GM18498 (cell line): Measurements from ENCODE around the gene SHC4.
"Not testable (repeated sequence)": the region's sequence is repeated elsewhere in the genome, so short reads cannot be mapped to it uniquely, and the experiment has no call there.

Experiments
- ATAC-seq: cut with Tn5 transposase; IDR thresholded peaks from one replicate; pipeline ENCODE4 v1.9.1; 2021; ENCODE audit warnings: mild to moderate bottlenecking, moderate library complexity; ENCODE audit not compliant: unreplicated experiment

Gene SHC4

DNA sequence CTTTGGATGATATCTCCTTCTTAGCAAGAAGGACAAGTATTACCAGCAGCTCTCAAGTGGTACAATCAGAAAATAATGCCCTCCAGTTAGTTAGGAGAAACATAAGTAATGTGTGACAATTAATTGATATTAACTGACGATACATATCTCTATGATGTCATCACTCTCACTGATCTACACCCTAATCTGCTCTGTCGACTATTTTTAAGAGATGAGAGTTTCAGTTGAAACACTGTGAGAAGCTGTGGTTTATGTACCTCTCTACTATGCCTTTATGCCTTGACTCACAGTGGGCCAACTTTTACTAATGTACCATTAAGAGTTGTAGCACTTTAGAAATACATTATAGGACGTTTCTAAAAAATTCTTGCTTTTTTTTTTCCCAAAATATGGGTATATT is 161.5 kb downstream of the SHC4 start:
- peak; percentile 80 for ATAC-seq

DNA sequence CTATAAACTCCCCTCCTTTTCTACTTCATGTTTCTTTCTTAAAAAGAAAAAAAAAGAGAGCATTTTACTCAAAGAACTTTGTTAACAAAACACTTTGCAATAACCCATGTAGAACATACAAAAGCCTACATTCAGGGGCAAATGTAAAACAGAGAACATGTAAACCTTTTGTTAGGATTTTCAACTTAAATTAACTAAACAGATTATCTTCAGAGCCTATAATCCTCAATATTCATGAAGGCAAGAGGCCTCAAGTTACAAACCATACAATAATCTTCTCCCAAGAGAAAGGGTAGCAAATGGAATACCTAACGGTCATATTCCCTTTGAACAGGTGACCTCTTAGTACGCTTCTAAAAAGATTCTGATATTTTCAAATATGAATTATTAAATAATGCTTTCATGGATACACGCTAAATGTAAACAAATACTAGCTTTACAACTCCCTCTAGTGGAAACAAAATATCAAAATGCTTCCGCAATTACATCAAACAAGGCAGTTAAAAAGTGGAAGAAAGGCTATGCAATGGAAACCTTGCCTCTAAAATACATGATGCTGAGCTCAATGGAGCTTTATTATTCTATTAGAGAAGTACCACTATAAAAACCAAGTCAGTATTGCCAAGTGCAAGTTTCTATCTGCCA is 162.8 kb downstream of the SHC4 start:
- no peak for ATAC-seq

DNA sequence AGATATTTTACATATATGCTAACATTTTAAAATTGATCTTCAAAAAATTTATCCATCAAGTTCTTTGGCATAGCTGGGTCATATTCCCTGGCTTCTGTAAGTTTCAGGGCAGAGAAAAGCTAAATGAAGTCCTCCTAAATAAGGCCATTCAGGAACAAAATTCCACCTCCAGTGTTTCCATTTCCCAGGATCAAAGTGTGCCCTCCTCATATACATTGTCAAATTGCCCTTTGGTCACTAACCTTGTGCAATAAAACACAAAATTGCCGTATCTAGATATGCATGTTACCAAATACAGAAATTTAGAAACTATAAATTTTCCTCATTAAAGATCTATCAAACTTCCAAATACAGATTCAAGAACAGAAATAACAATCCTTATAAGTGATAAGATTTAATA is 163.5 kb downstream of the SHC4 start:
- ATAC-seq = no peak

DNA sequence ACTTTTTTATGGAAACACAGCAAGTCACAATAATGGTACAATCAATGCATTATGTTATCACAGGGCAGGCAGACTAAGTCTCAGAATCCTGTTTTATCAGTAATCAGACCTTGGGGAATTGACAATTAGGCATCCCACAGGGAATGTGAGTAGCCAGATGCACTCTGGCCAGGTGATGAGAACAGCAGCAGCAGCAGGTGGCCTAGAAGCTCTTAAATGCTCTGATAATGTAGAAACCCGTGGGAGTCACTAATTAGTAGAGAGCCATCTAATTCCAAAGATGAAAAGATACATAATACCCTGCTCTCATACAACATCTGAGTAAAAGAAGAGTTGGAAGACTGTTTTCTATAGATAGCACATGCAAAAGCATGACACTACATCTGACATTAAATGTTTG is 165.4 kb downstream of the SHC4 start:
- ATAC-seq = no peak

DNA sequence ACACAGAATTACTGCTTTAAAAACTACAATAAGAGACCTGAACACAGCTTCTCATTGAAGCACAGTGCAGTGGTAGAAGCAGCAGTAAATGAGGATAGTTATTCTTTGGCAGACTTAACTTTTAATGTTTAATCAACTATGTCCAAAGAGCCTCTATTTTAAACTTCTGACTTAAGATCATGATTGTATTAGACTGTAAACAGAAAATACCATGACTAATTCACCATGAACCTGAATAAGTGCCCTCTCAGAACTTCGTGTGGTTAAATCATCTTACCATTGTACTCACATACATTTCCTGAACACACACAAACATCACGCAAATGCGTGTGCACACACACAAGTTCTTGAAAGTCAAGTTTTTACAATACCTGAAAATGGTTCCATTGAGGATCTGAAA is 166.8 kb downstream of the SHC4 start:
- peak; percentile 36 for ATAC-seq

DNA sequence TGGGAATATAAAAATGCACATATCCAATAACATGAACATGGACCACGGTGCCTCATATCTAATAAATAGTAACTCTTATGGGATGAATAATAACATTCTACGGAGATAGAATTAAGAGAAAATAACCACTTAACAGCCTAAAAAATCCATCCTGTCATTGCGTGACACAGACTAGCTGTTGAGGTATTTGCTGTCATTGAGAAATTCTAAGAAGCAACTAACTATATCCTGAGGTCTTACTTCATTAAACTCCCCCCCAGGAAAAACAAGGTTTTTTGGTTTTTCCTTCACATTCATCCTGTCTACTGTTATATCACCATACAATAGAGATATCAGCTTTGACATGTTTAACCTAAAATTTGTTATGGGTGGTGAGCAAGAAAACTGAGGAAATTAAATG is 167.2 kb downstream of the SHC4 start:
- ATAC-seq = no peak

DNA sequence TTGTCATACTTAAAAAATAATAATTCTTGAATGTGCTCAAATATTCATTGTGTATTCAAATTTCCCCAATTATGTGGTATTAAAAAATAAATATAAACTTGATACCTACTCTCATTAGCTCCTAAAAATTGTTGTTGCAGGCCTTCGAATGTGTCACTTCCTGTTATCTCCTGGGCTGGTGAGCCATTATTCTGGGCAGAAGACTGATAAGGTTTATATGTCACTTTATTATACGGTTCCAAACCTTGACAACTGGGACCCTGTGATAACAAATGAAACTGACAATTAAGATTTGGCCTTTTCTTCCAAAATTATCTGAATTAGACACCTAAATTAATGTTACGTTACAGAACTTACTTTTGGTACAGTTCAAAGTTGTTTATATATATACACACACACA is 167.8 kb downstream of the SHC4 start:
- no peak for ATAC-seq

DNA sequence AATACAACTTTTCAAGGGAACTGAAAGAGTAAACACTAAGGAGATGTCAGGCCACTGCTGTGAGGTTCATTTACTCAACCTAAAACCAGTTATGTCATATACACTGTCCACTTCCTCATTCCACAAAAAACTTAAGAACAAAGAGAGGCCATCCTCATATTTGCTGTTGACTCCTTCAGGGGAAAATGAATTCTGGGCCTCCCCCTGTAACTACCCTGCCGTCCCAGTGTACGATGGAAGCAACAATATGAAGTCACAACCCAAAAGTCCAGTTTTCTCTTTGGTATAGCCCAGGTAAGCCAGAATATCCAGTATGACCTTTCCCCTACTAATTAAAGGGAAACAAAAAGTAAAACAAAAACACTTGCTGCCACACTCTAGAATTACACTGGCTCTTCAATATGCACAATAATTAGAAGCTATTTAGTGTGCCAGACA is 169.0 kb downstream of the SHC4 start:
- peak; percentile 90 for ATAC-seq

DNA sequence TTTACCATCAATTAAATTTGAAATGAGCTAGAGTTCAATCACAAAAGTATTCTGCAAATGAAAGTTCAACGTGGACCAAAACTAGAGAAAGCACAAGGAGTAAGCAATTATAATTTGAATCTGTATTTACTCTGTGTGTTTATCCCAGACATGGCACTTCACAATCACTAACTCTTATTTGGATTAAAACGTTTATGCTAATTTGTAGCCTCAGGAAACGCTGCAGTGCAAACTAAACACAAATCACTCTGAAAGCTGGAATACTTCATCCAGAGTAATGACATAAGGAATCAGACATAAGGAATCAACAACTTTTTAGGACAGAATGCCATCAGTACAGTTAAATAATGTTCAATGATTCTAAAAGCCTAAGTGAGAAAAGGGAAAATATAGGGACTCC is 171.3 kb downstream of the SHC4 start:
- no peak for ATAC-seq

DNA sequence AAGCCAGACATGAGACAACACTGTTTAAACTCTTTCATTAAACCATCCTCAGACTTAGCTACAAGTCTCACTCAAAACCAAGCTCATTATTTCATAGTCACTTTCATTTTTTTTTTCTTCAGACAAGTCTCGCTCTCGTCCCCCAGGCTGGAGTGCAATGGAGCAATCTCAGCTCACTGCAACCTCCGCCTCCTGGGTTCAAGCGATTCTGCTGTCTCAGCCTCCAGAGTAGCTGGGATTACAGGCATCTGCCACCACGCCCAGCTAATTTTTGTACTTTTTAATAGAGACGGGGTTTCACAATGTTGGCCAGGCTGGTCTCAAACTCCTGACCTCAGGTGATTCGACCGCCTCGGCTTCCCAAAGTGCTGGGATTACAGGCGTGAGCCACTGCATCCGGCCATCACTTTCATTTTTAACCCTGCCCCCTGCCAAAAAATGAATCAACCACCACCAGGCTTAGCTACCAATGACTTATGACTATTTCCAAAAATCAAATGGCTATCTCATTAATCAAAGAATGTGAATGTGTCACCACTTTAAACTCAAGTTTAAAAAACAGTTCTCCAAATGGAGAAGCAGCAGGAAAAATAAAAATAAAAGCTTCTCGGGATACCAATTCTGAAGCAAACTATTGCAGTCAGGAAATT is 173.1 kb downstream of the SHC4 start:
- ATAC-seq = not testable (repeated sequence)

DNA sequence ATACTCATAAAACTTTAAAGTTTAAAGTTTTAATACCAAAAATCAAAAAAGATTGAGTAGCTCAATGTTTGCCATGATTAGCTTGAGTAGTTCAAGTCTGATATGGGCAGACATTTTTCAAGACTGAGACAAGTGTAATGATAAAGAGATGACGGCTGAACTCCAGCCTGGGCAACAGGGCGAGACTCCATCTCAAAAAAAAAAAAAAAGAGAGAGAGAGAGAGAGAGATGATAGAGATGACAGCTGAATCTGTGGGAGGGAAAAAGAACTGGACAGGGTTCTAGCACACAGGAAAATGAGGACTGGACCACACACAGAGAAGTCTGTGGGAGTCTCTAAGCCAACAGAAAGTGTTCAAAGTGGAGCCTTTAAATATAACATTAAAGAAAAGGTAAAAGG is 178.0 kb downstream of the SHC4 start:
- no peak for ATAC-seq

DNA sequence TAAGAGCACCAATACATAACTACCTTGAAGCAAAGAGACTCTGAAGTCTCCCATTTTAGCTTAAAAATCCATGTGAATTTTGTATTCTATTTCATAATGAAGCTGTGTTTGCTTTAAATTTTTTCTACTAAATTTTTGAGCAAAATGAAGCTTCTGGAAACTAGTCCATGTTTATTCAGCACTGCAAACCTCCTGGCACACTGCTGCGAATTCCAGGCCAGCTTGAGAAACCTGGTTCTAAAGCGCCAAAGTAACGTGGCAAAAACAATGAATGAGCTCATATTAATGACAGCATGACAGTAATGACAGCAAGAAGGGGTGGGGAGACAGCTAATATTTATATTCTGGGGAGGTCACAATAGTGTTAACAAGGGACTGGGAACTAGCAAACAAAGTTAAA is 178.5 kb downstream of the SHC4 start:
- ATAC-seq = no peak

DNA sequence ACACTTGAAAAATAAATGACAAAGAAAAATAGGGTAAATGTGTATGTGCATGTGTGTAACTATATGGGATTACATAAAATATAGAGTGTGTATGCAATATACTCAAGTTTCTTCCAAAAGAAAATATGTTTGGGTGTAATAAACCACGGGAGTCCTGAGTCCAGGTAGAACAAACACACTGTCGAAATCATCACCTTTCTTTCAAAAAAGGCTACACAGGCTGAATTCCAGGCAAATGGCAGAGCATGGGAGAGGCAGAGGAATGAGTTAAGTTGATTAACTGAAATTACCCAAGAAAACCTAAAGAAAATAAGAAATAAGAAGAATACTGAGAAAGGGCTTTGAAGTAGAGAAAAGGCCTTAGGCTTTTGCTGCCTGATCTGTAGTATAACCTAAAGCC is 179.0 kb downstream of the SHC4 start:
- no peak for ATAC-seq

DNA sequence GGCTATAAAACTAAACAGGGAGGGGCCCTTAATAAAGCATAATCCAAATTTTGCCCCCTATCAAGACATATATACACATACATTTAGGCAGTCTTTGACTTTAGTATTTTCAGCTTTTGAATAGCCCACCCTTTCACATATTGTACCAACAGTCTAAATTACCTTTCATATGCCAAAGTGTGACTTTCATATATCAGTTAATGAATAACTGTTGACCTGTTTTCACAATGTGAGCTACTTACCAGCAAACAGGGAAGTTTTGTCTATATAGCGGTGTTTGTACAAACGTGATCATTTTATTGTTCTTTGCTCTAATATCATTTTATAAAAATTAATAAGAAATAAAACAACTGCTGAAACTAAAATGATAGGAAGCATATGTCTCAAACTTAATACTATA is 180.8 kb downstream of the SHC4 start:
- ATAC-seq = no peak

DNA sequence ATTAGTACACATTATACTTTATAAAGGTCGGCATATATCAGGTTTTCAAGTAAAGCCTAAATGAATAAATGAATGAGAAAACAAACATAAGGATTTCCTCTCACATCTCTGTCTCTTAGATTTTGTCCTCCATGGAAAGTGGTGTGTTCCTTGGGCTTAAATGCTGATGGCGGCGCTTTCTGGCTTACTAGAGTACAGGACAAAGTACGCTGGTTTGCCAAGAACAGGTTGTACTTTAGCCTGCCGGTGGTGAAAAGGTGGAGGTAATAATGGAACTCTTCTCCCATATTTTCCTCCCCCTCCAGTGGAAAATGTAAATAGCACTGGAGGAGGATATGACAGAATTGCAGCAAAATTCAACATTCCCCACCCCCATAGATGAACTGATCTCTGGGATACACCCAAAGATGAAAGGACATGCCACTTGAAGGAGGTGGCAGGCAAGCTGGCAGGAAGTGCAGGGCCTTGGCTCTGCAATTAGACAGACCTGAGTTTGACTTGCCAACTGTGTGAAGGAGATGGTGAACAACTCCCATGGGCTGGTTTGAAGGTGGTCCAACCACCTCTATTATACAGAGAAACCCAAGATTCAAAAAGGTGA is 182.1 kb downstream of the SHC4 start:
- ATAC-seq = no peak

DNA sequence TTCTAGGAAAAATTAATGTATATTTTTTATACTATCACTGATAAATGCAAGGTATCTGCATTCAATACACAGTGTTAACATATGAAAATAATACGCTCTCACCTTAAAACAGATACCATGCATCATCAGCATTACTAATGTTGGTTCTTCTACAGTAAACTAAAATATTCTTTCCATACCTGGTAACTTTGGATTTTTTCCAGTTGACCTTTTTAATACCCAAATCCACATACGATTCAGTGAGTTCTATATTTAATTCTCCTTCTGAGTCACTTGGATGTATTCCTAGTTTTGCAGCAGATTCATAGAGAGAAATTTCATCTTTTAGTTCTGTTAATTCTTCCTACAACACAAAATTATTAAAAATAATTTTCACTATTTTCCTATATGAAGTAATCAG is 182.7 kb downstream of the SHC4 start:
- ATAC-seq = no peak

DNA sequence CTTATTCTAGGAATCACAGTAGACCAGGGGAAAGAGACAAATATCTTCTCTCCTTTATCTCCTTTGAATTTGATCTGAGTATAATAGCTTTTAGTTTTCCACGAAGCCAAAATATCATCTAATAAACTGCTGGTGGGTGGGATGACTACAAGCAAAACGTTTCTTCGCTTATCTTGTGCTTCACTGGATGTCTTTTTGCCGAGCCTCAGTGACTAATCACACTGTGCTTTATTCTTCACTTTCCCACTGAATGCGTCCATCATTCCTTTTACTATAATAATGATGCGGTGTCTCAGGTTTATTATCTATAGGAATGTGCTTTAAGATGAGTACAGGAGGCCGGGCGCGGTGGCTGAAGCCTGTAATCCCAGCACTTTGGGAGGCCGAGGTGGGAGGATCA is 185.4 kb downstream of the SHC4 start:
- no peak for ATAC-seq

DNA sequence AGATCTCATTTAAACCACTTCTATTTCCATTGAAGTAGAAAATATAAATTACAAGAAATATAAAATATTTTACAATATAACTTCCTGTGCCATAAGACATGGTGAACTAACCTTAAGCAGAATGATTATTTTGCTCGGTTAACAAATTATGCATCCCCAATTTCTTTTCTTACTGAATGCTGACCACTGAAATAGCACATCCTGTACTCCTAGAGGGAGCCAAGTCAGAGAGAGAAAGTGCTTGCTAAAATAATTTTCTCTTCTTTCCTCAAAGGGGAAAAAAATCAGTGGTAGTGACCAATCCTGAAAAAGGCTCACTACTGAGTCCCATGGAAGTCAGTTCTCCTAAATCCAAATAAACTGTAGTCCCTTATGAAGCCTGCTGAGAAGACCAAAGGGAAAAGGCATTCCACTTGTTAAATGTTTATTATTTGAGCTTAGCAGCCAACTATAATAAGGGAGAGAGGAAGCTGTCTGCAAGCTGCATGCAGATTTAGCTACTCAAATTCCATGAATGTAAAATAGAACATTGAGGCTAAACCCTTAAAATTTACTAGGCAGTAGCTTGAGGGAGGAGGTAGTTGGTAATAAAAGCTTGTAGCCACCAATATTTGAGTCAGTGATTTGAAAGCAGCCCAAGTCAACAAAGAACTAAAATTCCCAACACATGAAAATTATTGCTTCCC is 185.9 kb downstream of the SHC4 start:
- ATAC-seq = no peak

DNA sequence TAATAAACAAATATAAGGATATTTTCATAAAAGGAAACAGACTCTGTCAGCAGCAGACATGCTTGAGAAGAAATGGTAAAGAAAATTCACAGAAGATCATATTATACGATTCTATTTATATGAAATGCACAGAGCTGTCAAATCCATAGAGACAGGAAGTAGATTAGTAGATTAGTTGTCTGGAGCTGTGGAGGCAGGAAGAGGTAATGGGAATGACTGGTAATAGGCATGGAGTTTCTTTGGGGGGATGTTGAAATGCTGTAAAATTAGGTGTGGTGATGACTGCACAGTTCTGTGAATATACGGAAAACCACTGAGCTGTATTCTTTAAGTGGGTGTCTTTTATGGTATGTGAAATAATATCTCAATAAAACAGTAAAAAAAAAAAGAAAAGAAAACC is 188.2 kb downstream of the SHC4 start:
- no peak for ATAC-seq

DNA sequence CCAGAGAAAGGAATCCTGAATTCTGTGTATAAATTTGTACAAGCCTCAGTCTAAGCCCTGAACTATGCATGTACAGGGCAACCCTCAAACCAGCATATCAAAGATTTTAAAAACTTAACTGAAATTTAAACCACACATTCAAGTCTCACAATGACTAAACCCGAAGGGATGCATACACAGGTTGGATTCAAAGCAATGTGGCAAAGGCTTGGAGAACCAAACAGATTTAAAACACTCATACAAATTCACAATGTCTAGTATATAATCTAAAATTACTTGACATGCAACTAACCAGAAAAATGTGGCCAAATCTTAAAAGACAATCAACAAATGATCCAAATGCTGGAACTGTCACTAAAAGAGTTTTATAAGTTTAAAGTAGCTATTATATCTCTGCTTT is 189.2 kb downstream of the SHC4 start:
- no peak for ATAC-seq
